ENCODE data around the gene CISD2. TPM values are rescaled to one million over a fixed set of nuclear protein-coding genes. Genes with fewer than 3 reads are reported as not detected.
"Not testable (repeated sequence)": the region's sequence is repeated elsewhere in the genome, so short reads cannot be mapped to it uniquely, and the experiment has no call there.

The CISD2 gene
- total and polyA plus RNA-seq, 2 donors (not counting 1 experiment from before 2014, with no cell fraction given) = 30.8 to 46.2 TPM

DNA sequence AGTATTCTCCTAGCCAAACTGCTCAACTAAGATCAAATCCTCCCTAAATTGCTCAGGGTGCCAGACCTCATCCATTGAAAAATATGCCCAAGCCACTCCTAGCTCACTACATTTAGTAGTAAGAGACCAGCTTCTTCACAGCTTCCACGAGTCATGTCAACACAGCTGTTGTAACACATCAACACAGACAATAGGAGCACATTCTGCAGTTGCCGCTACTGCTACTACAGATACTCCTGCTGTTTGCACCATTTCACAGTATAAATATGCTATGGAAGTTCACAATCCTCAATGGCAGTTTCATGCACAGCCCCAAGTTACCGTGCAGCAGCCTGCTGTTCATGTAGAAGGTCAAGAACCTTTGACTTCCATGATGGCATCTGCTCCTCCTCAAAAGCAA, 28.8 kb downstream of the CISD2 start:
- not testable (repeated sequence) for H3K27ac ChIP-seq (ENCODE audit: insufficient read depth, low read length); DNase-seq (ENCODE audit: low read depth in 2 of 2); H3K4me3 ChIP-seq (replicated peaks in 1 of 4; ENCODE audit: control extremely low read depth in 1 of 4, insufficient read depth in 1 of 4, low read depth in 3 of 4, low read length in 4 of 4); H3K36me3 ChIP-seq (ENCODE audit: control insufficient read depth, insufficient read depth, low read length); H3K4me2 ChIP-seq (ENCODE audit: extremely low read depth, insufficient read depth, low read length); H2AFZ ChIP-seq (ENCODE audit: low read length); H3K4me1 ChIP-seq (ENCODE audit: control insufficient read depth, extremely low read depth, insufficient read depth, low read length); H3K9me3 ChIP-seq (ENCODE audit: control insufficient read depth, insufficient read depth, low read depth, low read length); H4K20me1 ChIP-seq (ENCODE audit: control insufficient read depth, extremely low read depth, insufficient read depth, low read length); H3K27me3 ChIP-seq (ENCODE audit: control insufficient read depth, insufficient read depth, low read length); H3K9ac ChIP-seq (ENCODE audit: insufficient read depth, low read length); H3K79me2 ChIP-seq (ENCODE audit: control insufficient read depth, insufficient read depth, low read length)

DNA sequence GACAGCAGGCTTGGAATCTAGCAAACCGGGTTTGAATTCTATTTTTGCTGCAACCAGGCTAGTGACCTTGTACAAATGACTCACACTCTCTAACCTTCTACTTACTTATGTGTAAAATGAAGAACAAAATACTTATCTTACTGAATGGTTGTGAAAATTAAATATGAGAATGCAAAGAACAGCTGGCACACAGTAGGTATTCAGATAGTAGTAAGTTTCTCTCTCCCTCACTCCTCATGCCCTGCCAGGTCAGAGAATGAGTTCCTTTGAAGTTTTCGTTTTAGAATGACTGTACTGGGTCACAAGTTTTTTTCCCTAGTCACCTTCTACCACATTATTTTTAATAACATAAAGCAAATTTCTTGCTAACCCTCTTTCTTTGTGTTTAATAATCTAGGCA, 33.0 kb downstream of the CISD2 start:
- Histone ChIP-seq H2AFZ (ENCODE audit: low read length) (no peak overlapping the region), H3K27ac (ENCODE audit: insufficient read depth, low read length) (no peak overlapping the region), H3K9me3 (ENCODE audit: control insufficient read depth, insufficient read depth, low read depth, low read length) (no peaks in the 10 kb centered on the region), H3K4me1 (ENCODE audit: control insufficient read depth, extremely low read depth, insufficient read depth, low read length) (no peaks in the 10 kb centered on the region), H3K4me3 (replicated peaks in 1 of 4; ENCODE audit: control extremely low read depth in 1 of 4, insufficient read depth in 1 of 4, low read depth in 3 of 4, low read length in 4 of 4) (no peak overlapping the region), H3K4me2 (ENCODE audit: extremely low read depth, insufficient read depth, low read length) (no peak overlapping the region), H4K20me1 (ENCODE audit: control insufficient read depth, extremely low read depth, insufficient read depth, low read length) (no peaks in the 10 kb centered on the region), H3K27me3 (ENCODE audit: control insufficient read depth, insufficient read depth, low read length) (no peaks in the 10 kb centered on the region), H3K79me2 (ENCODE audit: control insufficient read depth, insufficient read depth, low read length) (no peaks in the 10 kb centered on the region), H3K9ac (ENCODE audit: insufficient read depth, low read length) (no peak overlapping the region), H3K36me3 (ENCODE audit: control insufficient read depth, insufficient read depth, low read length) (no peaks in the 10 kb centered on the region)
- DNase-seq (ENCODE audit: low read depth in 2 of 2) = no peak
- TF ChIP-seq, protein P1, sequence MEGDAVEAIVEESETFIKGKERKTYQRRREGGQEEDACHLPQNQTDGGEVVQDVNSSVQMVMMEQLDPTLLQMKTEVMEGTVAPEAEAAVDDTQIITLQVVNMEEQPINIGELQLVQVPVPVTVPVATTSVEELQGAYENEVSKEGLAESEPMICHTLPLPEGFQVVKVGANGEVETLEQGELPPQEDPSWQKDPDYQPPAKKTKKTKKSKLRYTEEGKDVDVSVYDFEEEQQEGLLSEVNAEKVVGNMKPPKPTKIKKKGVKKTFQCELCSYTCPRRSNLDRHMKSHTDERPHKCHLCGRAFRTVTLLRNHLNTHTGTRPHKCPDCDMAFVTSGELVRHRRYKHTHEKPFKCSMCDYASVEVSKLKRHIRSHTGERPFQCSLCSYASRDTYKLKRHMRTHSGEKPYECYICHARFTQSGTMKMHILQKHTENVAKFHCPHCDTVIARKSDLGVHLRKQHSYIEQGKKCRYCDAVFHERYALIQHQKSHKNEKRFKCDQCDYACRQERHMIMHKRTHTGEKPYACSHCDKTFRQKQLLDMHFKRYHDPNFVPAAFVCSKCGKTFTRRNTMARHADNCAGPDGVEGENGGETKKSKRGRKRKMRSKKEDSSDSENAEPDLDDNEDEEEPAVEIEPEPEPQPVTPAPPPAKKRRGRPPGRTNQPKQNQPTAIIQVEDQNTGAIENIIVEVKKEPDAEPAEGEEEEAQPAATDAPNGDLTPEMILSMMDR (conservative IDR thresholded peaks at IDR 0.05 in 1 of 2, IDR thresholded peaks at IDR 0.05 in 1 of 2; ENCODE audit: low read depth in 1 of 2, low read length in 2 of 2) = no peak
- TF ChIP-seq EZH2 (IDR thresholded peaks at IDR 0.05; ENCODE audit: low read length, missing control alignments) = no peak

DNA sequence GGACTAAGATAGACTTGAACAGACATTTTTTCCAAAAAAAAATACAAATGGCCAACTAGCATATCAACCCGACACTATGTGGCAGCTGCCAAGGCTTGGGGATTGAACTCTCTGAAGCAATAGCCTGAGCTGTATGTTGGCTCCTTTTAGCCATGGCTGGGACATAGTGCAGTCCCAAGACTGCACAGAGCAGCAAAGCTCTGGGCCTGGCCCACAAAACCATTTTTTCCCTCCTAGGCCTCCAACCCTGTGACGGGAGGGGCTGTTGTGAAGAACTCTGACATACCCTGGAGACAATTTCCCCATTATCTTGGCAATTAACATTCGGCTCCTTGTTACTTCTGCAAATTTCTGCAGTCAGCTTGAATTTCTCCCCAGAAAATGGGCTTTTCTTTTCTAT, 50.1 kb downstream of the CISD2 start:
- TF ChIP-seq, protein P1 (conservative IDR thresholded peaks at IDR 0.05 in 1 of 2, IDR thresholded peaks at IDR 0.05 in 1 of 2; ENCODE audit: low read depth in 1 of 2, low read length in 2 of 2) = no peak
- TF ChIP-seq EZH2 (IDR thresholded peaks at IDR 0.05; ENCODE audit: low read length, missing control alignments) = no peak
- Histone ChIP-seq H3K27me3 (ENCODE audit: control insufficient read depth, insufficient read depth, low read length) (no peaks in the 10 kb centered on the region), H2AFZ (ENCODE audit: low read length) (no peak overlapping the region), H3K79me2 (ENCODE audit: control insufficient read depth, insufficient read depth, low read length) (no peaks in the 10 kb centered on the region), H3K9ac (ENCODE audit: insufficient read depth, low read length) (no peak overlapping the region), H3K27ac (ENCODE audit: insufficient read depth, low read length) (no peak overlapping the region), H3K9me3 (ENCODE audit: control insufficient read depth, insufficient read depth, low read depth, low read length) (no peaks in the 10 kb centered on the region), H3K4me1 (ENCODE audit: control insufficient read depth, extremely low read depth, insufficient read depth, low read length) (no peaks in the 10 kb centered on the region), H3K4me2 (ENCODE audit: extremely low read depth, insufficient read depth, low read length) (no peak overlapping the region), H4K20me1 (ENCODE audit: control insufficient read depth, extremely low read depth, insufficient read depth, low read length) (no peaks in the 10 kb centered on the region), H3K4me3 (replicated peaks in 1 of 4; ENCODE audit: control extremely low read depth in 1 of 4, insufficient read depth in 1 of 4, low read depth in 3 of 4, low read length in 4 of 4) (no peak overlapping the region), H3K36me3 (ENCODE audit: control insufficient read depth, insufficient read depth, low read length) (no peaks in the 10 kb centered on the region)
- DNase-seq (ENCODE audit: low read depth in 2 of 2) = no peak

DNA sequence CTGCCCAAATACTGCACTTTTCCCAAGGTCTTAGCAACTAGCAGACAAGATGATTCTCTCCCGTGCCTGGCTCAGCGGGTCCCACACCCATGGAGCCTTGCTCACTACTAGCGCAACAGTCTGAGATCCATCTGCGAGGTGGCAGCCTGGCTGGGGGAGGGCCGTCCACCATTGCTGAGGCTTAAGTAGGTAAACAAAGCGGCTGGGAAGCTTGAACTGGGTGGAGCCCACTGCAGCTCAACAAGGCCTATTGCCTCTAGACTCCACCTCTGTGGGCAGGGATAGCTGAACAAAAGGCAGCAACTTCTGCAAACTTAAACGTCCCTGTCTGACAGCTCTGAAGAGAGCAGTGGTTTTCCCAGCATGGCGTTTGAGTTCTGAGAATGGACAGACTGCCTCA, 50.9 kb downstream of the CISD2 start:
- not testable (repeated sequence) for H2AFZ ChIP-seq (ENCODE audit: low read length); H3K27me3 ChIP-seq (ENCODE audit: control insufficient read depth, insufficient read depth, low read length); DNase-seq (ENCODE audit: low read depth in 2 of 2); H3K36me3 ChIP-seq (ENCODE audit: control insufficient read depth, insufficient read depth, low read length); H3K79me2 ChIP-seq (ENCODE audit: control insufficient read depth, insufficient read depth, low read length); H3K4me3 ChIP-seq (replicated peaks in 1 of 4; ENCODE audit: control extremely low read depth in 1 of 4, insufficient read depth in 1 of 4, low read depth in 3 of 4, low read length in 4 of 4); H3K4me2 ChIP-seq (ENCODE audit: extremely low read depth, insufficient read depth, low read length); H3K9ac ChIP-seq (ENCODE audit: insufficient read depth, low read length); H3K4me1 ChIP-seq (ENCODE audit: control insufficient read depth, extremely low read depth, insufficient read depth, low read length); H3K9me3 ChIP-seq (ENCODE audit: control insufficient read depth, insufficient read depth, low read depth, low read length); H3K27ac ChIP-seq (ENCODE audit: insufficient read depth, low read length); H4K20me1 ChIP-seq (ENCODE audit: control insufficient read depth, extremely low read depth, insufficient read depth, low read length)

Measured in fibroblast of lung (primary cell).